ENCODE measurements around the gene CNFN.
"Not testable (repeated sequence)": the region's sequence is repeated elsewhere in the genome, so short reads cannot be mapped to it uniquely, and the experiment has no call there.

Gene CNFN

GRCh38 chr19:42348211-42348610 lies 41.9 kb downstream of the CNFN start:
- H3K4me1 ChIP-seq (ENCODE audit: control insufficient read depth, insufficient read depth, low read length) = no peaks in the 10 kb centered on the region
- peaks cover 46% of the 10 kb centered on the region for H3K36me3 ChIP-seq (ENCODE audit: control insufficient read depth, insufficient read depth, low read length)
- H3K9ac ChIP-seq (ENCODE audit: low read length) = no peak overlapping the region
- H3K4me3 ChIP-seq (ENCODE audit: low read depth, low read length) = no peak overlapping the region
- H3K27me3 ChIP-seq (ENCODE audit: control insufficient read depth, insufficient read depth, low read length) = no peaks in the 10 kb centered on the region
- no peaks in the 10 kb centered on the region for H3K9me3 ChIP-seq (ENCODE audit: control insufficient read depth, insufficient read depth, low read depth, low read length)
- no peak overlapping the region for H3K27ac ChIP-seq (ENCODE audit: low read depth, low read length)

- H3K36me3 ChIP-seq (ENCODE audit: control insufficient read depth, insufficient read depth, low read length) = peaks cover 30% of the 10 kb centered on the region
- no peaks in the 10 kb centered on the region for H3K4me1 ChIP-seq (ENCODE audit: control insufficient read depth, insufficient read depth, low read length)
- no peak overlapping the region for H3K27ac ChIP-seq (ENCODE audit: low read depth, low read length)
- H3K27me3 ChIP-seq (ENCODE audit: control insufficient read depth, insufficient read depth, low read length) = no peaks in the 10 kb centered on the region
- H3K9me3 ChIP-seq (ENCODE audit: control insufficient read depth, insufficient read depth, low read depth, low read length) = no peaks in the 10 kb centered on the region
- H3K9ac ChIP-seq (ENCODE audit: low read length) = no peak overlapping the region
- H3K4me3 ChIP-seq (ENCODE audit: low read depth, low read length) = no peak overlapping the region
Observed at GRCh38 chr19:42345191-42345812, 44.8 kb downstream of the CNFN start.

DNA sequence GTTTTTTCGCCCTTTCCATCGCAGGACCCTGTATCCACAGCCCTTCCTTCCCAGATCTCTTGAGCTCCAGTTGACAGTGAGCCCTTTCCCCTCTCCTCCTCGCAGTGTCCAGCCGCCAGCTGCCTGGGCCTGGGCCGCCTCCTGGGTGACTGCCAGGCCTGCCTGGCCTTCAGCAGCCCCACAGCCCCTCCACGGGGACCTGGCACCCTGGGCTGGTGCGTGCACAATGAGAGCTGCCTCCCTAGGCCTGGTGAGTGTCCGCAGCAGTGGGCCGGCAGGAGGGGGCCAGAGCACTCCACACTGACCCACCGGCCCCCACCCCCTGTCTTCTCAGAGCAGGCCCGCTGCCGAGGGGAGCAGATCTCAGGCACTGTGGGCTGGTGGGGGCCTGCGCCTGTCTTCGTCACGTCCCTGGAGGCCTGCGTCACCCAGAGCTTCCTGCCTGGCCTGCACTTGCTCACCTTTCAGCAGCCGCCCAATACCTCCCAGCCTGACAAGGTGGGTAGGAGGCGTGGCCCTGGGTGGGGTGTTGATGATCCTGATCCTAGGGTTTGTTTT lies 45.7 kb downstream of the CNFN start:
- no peaks in the 10 kb centered on the region for H3K4me1 ChIP-seq (ENCODE audit: control insufficient read depth, insufficient read depth, low read length)
- H3K9me3 ChIP-seq (ENCODE audit: control insufficient read depth, insufficient read depth, low read depth, low read length) = no peaks in the 10 kb centered on the region
- H3K9ac ChIP-seq (ENCODE audit: low read length) = no peak overlapping the region
- no peak overlapping the region for H3K27ac ChIP-seq (ENCODE audit: low read depth, low read length)
- peaks cover 26% of the 10 kb centered on the region for H3K36me3 ChIP-seq (ENCODE audit: control insufficient read depth, insufficient read depth, low read length)
- H3K27me3 ChIP-seq (ENCODE audit: control insufficient read depth, insufficient read depth, low read length) = no peaks in the 10 kb centered on the region
- no peak overlapping the region for H3K4me3 ChIP-seq (ENCODE audit: low read depth, low read length)

GRCh38 chr19:42343344-42344110 lies 46.6 kb downstream of the CNFN start:
- no peaks in the 10 kb centered on the region for H3K27me3 ChIP-seq (ENCODE audit: control insufficient read depth, insufficient read depth, low read length)
- H3K36me3 ChIP-seq (ENCODE audit: control insufficient read depth, insufficient read depth, low read length) = peaks cover 26% of the 10 kb centered on the region

DNA sequence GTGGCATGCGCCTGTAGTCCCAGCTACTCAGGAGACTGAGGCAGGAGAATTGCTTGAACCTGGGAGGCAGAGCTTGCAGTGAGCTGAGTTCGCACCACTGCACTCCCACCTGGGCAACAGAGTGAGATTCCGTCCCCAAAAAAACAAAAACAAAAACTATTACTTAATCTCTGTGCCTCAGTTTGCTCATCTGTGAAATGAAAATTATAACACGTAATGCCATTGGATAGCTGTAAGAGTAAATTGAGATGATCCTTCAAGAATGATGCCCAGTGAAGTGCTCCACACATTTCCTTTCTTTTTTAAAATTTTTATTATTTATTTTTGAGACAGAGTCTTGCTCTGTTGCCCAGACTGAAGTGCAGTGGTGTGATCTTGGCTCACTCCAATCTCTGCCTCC lies 50.2 kb downstream of the CNFN start:
- not testable (repeated sequence) for H3K4me3 ChIP-seq (ENCODE audit: low read depth, low read length); H3K27me3 ChIP-seq (ENCODE audit: control insufficient read depth, insufficient read depth, low read length); H3K9ac ChIP-seq (ENCODE audit: low read length); H3K9me3 ChIP-seq (ENCODE audit: control insufficient read depth, insufficient read depth, low read depth, low read length); H3K4me1 ChIP-seq (ENCODE audit: control insufficient read depth, insufficient read depth, low read length); H3K27ac ChIP-seq (ENCODE audit: low read depth, low read length)
- H3K36me3 ChIP-seq (ENCODE audit: control insufficient read depth, insufficient read depth, low read length) = peaks cover 35% of the 10 kb centered on the region

More at GRCh38 chr19:42343344-42344110, 46.6 kb downstream of the CNFN start:
- H3K4me1 ChIP-seq (ENCODE audit: control insufficient read depth, insufficient read depth, low read length) = no peaks in the 10 kb centered on the region
- no peak overlapping the region for H3K9ac ChIP-seq (ENCODE audit: low read length)
- no peak overlapping the region for H3K27ac ChIP-seq (ENCODE audit: low read depth, low read length)
- no peaks in the 10 kb centered on the region for H3K9me3 ChIP-seq (ENCODE audit: control insufficient read depth, insufficient read depth, low read depth, low read length)
- no peak overlapping the region for H3K4me3 ChIP-seq (ENCODE audit: low read depth, low read length)

DNA sequence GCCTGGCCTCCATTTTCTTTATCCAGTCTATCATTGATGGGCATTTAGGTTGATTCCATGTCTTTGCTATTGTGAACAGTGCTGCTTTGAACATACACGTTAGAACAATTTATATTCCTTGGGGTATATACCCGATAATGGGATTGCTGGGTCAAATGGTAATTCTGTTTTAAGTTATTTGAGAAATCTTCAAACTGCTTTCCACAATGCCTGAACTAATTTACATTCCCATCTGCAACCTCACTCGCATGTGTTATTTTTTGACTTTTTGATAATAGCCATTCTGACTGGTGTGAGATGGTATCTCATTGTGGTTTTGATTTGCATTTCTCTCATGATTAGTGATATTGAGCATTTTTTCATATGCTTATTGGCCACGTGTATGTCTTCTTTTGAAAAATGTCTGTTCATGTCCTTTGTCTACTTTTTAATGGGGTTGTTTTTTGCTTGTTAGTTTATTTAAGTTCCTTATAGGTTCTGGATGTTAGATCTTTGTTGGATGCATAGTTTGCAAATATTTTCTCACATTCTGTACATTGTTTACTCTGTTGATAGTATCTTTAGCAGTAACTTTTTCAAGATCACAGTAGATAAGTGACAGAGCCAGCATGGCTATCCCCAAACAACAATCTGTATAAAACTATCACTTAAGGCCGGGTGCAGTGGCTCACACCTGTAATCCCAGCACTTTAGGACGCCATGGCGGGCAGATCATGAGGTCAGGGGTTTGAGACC lies 50.8 kb downstream of the CNFN start:
- not testable (repeated sequence) for H3K9me3 ChIP-seq (ENCODE audit: control insufficient read depth, insufficient read depth, low read depth, low read length); H3K27me3 ChIP-seq (ENCODE audit: control insufficient read depth, insufficient read depth, low read length); H3K4me3 ChIP-seq (ENCODE audit: low read depth, low read length); H3K9ac ChIP-seq (ENCODE audit: low read length); H3K4me1 ChIP-seq (ENCODE audit: control insufficient read depth, insufficient read depth, low read length); H3K27ac ChIP-seq (ENCODE audit: low read depth, low read length)
- H3K36me3 ChIP-seq (ENCODE audit: control insufficient read depth, insufficient read depth, low read length) = peaks cover 36% of the 10 kb centered on the region

Measured in HUES6 (cell line).